ENCODE results near the gene SLC30A10.
"Not testable (repeated sequence)": the region's sequence is repeated elsewhere in the genome, so short reads cannot be mapped to it uniquely, and the experiment has no call there.

Gene SLC30A10

GRCh38 chr1:219891846-219892245 is 36.5 kb downstream of the SLC30A10 start:
- DNase-seq (ENCODE audit: low spot score), result not testable (repeated sequence)

DNA sequence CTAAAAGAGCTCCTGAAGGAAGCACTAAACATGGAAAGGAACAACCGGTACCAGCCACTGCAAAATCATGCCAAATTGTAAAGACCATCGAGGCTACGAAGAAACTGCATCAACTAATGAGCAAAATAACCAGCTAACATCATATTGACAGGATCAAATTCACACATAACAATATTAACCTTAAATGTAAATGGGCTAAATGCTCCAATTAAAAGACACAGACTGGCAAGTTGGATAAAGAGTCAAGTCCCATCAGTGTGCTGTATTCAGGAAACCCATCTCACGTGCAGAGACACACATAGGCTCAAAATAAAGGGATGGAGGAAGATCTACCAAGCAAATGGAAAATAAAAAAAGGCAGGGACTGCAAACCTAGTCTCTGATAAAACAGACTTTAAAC is 39.7 kb downstream of the SLC30A10 start:
- not testable (repeated sequence) for DNase-seq (ENCODE audit: low spot score)

DNA sequence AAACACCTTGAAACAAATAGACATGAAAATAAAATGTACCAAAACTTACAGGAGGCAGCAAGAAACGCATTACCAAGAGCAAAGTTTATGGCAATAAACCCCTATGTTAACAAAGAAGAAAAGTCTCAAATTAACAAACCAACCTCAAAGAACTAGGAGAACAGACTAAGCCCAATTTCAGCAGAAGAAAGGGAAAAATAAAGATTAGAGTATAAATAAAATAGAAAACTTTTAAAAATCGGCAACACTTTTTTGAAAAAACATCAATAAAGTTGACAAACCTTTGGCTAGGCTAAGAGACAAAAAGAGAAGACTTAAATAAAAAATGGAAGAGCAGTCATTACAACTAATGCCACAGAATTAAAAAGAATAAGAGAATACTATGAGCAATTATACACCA is 42.7 kb downstream of the SLC30A10 start:
- DNase-seq (ENCODE audit: low spot score), result no peak

DNA sequence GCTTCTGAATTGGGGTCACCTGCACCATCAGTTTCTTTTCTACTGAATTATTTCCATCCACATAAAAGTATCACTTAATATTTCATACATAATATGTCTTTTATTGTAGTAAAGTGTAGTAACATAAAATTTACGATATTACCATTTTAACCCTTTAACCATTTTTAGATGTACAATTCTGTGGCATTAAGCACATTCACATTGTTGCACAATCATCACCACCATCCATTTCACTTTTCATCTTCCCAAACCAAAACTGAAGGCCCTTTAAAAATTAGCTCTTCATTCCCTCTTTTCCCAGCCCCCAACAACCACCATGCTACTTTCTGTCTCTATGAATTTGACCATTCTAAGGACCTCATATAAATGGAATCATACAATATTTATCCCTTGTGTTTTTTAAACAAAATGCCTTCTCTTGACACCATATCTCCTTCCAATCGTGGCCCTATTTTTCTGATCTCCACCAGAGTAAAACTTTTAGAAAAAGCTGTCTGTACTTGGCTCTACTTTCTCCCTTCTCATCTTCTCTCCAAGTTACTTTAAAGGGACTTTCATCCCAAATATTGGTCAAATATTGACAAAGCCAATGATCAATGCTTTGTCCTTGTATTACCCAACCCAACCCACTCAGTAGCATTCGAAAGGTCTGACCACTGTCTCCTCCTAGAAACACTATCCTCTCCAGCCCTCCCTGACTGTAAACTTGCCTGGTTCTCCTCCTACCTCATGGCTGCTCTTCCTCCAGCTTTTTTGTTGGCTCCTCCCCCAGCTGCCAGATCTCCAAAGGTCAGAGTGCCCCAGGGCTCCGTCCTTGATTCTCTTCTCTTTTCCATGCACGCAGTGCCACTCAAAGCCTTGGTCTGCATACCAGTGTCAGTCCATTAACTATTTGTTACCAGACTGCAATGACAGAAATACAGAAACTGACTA is 44.7 kb downstream of the SLC30A10 start:
- DNase-seq (ENCODE audit: low spot score), result no peak

DNA sequence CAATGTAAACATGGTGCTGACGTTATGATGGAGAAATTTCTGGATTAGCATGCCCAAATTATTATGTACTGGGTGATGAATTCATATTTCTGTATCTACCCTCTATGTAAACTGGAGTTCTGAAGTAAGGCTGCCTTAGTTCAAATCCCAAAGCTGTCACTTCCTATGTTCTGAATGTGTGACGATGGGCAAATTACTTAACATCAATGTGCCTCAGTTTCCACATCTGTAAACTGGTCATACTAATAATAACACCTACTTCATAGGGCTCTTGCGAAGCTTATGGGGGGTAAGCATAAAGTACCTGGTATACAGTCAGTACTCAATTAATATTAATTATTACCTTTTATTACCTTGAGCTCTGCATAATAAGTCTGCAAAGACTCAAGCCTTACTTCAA is 45.6 kb downstream of the SLC30A10 start:
- DNase-seq (ENCODE audit: low spot score), result no peak

DNA sequence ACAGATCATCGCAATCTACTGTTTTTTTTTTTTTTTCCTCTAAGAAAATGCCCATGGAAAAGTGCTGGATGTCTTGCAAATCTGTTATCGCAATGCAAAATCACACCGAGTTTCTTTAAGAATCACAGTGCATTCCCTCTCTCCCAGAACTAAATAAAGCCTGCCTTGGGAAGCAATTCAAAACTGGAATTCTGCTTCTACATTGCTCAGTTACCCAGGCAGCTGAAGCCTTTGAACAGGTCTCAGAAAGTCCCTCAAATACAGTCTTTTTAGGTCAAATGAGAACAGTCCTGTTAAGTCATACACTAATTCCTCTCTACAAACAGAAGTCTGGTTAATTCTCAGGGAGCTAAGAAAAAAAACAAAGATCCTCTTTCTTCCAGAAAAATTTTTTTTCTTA is 46.3 kb downstream of the SLC30A10 start:
- DNase-seq (ENCODE audit: low spot score), result no peak

DNA sequence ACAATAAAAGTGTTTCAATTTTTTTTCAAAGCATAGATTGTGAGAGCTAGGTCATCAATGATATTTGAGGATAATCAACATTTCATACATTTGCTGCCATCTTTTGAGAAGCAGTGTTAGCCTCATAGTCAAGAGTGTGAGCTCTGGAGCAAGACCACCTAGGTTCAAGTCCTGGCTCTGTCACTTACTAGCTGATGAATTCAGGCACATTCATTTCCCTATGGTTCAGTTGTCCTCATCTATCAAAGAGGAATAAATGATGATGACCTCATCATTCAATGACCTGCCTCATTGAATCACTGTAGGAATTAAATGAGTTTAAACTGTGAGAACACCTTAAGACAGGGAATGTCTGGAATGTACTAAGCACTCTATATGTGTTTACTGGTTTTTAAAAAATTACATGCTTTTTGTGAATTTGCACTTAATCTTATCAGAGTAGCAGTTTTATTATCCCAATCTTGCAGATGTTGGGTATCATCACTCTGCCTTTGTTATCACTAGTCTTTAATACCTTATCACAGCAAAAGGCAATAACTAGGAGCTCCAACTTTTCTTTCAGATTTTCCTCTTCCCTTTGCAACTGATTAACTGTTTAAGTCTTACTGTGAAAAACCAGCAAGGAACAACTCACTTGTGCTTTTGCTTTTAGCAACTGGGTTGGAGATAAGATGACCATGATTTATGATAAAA is 47.4 kb downstream of the SLC30A10 start:
- no peak for DNase-seq (ENCODE audit: low spot score)

DNA sequence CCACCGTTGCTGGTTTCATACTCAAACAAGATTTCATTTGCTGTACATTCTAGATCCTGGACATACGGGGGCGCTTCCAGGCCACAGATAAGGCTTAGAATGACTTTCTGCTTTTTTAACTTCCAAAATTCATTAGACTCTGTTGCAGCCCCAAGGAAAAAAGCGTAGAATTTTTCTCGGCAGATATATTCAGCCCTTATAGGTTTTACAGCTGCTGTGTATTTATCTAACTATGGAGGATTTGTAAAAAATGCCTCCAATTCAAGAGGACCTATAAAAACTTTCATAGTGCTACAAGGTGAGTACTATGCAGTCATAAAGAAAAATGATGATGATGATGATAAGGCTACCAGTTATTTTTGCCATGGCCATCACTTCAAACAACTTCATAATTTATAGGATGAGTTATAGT is 51.6 kb downstream of the SLC30A10 start:
- no peak for DNase-seq (ENCODE audit: low spot score)

GRCh38 chr1:219875860-219876259 is 52.5 kb downstream of the SLC30A10 start:
- DNase-seq (ENCODE audit: low spot score), result no peak

GRCh38 chr1:219872538-219872937 is 55.8 kb downstream of the SLC30A10 start:
- not testable (repeated sequence) for DNase-seq (ENCODE audit: low spot score)

DNA sequence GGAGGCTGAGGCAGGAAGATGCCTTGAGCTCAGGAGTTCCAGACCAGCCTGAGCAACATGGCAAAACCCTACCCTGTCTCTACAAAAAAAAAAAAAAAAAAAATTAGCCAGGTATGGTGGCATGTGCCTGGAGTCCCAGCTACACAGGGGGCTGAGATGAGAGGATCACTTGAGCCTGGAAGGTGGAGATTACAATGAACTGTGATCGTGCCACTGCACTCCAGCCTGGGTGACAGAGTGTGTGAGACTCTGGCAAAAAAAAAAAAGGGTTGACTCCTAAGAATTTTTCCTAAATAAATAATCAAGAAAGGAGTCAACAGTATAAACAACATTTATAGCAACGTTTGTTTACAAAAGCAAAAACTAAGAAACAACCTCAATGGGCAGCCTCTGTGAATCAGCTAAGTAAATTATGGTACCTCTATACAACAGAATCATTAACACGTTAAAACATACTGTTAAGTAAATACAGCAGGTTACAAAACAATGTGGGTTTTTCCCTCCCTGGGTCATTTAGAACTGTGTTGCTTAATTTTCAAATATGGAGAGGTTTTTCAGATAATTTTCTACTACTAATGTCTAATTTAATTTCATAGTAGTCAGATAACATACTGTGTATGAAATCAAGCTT is 56.8 kb downstream of the SLC30A10 start:
- DNase-seq (ENCODE audit: low spot score), result no peak

GRCh38 chr1:219868615-219869014 is 59.7 kb downstream of the SLC30A10 start:
- DNase-seq (ENCODE audit: low spot score), result not testable (repeated sequence)

All from AG20443 (cell line).